ENCODE data around the gene MUTYH.

The MUTYH gene

GRCh38 chr1:45348966-45349677 lies 8.9 kb upstream of the MUTYH start:
- DNase-seq (ENCODE audit: low read depth): no peak

- no peak for DNase-seq (ENCODE audit: low read depth)
Observed at GRCh38 chr1:45348609-45348965, 8.3 kb upstream of the MUTYH start.

DNA sequence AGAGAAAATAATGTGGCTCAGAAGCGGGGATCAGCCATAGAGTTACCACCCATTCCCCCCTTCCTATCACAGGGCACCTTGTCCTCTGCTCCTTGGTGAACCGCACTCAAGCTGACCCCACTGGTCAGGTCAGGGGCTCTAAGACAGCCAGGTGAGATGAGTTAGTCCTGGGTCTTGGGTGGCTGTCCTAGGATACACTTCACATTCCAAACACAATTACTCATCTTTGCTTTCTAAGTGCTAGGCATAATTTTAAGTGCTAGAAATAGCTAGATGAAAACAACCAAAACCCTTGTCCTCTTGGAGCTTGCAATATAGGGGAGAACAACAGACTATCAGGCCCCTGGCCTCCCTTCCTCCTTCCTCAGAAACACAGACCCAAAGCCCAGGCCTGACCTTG lies 7.8 kb upstream of the MUTYH start:
- DNase-seq (ENCODE audit: low read depth): no peak

- DNase-seq (ENCODE audit: low read depth): no peak
Observed at GRCh38 chr1:45346473-45346872, 6.2 kb upstream of the MUTYH start.

- no peak for DNase-seq (ENCODE audit: low read depth)
Observed at GRCh38 chr1:45345014-45345413, 4.8 kb upstream of the MUTYH start.

DNA sequence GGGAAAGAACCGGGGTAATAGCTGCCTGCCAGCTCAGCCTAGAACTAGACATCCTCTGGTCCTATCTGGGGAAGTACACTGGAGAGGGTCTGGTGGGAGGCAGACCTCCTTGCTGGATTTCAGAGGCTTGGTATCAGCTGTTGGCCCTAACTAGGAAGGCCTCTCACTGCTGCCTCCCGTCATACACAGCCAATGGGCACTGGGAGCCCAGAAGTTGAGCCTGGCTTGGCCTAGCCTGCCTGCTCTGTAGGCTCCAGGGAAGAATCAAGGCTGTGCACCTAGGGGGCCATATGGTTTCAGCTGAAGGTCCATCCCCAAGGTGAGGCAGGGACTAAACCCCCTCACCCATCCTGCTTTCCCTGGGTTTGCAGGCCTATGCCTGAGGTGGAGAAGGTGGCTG lies 4.3 kb upstream of the MUTYH start:
- no peak for DNase-seq (ENCODE audit: low read depth)

- no peak for DNase-seq (ENCODE audit: low read depth)
Observed at GRCh38 chr1:45340816-45341466, 701 bp upstream of the MUTYH start.

GRCh38 chr1:45337630-45338325 lies 2.5 kb downstream of the MUTYH start:
- no peak for DNase-seq (ENCODE audit: low read depth)

DNA sequence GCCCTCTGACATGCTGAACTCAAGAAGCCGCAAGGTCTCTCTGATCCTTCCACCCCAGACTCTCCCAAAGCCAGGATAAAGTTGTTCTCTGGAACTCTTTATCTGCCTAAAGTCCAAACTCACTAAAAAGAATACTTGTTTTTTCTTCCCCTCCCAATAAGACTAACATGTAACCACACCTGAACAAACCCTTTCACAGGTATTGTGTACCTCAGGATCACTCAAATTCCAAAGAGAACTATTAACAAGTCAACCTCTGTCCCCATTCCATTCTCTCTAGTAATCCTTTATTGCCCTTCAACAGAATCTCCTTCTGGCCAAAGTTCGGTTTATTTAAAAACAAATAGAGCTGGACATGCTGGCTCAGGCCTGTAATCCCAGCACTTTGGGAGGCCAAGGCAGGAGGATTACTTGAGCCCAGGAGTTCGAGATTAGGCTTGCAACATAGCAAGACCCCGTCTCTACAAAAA lies 4.3 kb downstream of the MUTYH start:
- no peak for DNase-seq (ENCODE audit: low read depth)

DNA sequence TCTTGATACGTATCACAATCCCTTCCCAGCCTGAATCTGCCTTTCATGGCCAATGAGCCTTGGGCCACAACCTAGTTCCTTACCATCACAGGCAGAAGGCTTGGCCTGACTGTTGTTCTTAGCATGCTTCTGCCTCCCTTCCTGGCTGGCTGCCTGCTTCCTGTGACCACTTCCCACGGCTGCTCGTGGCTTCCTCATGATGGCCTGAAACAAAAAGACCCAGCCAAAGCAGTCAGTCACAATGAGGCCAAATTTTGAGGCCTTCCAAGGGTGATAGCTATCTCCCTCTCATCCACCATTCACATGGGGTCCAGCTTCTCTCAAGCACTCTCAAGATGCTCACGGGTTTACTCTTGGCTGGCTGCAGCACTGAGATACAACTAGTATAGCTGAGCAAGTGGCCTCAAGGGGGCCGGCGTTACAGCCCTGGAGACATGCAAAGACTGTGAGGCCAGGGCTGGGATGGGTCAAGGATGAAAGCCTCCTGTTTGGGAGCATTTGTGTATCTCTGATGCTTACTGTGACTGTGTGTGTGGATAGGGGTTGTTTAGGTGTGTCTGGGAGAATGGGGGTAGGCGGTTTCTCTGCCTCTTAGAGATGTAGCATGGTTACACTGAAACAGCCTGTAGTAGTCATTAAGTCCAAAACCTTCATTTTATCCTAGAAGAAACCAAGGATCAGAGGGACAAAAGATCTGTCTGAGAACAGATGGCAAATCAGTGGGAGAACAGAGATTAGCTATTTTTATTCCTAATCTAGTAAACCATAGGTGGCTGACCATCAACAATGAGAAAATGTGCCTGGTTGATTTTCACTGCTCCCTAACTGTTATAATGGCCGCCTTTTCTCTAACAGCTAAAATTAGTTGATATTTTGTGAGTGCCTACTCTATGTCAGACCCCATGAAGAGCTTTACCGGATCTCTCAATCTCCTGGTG lies 5.7 kb downstream of the MUTYH start:
- no peak for DNase-seq (ENCODE audit: low read depth)

- no peak for DNase-seq (ENCODE audit: low read depth)
Observed at GRCh38 chr1:45332346-45332720, 7.9 kb downstream of the MUTYH start.

GRCh38 chr1:45331436-45332345 lies 8.5 kb downstream of the MUTYH start:
- no peak for DNase-seq (ENCODE audit: low read depth)

DNA sequence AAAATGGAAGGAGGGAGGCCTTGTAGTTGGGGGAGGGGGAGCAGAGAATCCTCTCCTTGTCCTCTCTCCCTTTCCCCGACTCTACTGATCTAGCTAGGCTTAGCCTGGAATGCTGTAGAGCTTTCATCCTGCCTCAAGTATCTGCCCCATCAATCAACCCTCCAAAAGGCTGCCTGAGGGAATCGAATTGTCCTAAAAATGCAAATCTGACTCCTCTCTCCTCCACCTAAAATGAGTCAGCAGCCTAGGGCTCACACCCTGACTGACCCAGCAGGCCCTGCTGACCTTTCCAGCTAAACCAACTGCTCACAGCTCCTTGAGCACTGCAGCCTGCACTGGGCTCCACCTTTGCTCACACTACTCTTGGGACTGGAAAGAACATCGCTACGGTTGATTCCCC lies 10.8 kb downstream of the MUTYH start:
- DNase-seq (ENCODE audit: low read depth): no peak

GRCh38 chr1:45328680-45329079 lies 11.6 kb downstream of the MUTYH start:
- DNase-seq (ENCODE audit: low read depth): no peak

GRCh38 chr1:45327644-45328515 lies 12.4 kb downstream of the MUTYH start:
- DNase-seq (ENCODE audit: low read depth): no peak

GRCh38 chr1:45326627-45327623 lies 13.3 kb downstream of the MUTYH start, which contains the start of gene HPDL:
TSS of gene HPDL (plus strand) at chr1:45326895. CDS start at chr1:45327149, 254 bp downstream.
- peak; percentile 14 for DNase-seq (ENCODE audit: low read depth)

DNA sequence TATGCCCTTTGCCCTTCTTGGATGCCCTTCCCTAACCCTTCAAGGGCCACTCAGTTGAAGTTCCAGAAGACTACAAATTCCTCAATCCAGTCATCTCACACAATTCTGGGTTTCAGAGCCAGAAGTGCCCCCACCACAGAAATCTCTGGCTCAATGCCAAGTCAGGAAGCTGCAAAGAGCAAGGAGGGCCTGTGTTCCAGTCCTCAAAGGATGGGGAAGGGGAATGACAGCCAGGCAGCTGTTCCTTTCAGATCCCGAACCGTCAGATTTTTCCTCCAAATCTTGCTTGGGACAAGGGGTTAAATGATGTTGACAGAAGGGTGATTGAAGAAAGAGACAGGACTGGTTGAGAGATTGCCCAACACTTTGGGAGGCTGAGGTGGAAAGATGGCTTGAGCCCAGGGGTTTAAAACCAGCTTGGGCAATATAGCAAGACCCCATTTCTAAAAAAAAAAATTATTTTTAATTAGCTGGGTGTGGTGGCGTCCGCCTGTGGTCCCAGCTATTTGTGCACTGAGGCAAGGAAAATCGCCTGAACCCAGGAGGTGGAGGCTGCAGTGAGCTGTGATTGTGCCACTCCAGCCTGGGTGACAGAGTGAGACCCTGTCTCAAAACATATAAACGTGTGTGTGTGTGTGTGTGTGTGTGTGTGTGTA lies 14.3 kb downstream of the MUTYH start:
- DNase-seq (ENCODE audit: low read depth): no peak

GRCh38 chr1:45322486-45323040 lies 17.7 kb downstream of the MUTYH start:
- no peak for DNase-seq (ENCODE audit: low read depth)
